Keratinocyte (primary cell): ENCODE measurements around the gene NBEA.

Experiments used
- CTCF ChIP-seq, 3 experiments: IDR thresholded peaks in 1 of 3; conservative IDR thresholded peaks in 1 of 3; optimal IDR thresholded peaks in 1 of 3; 2 replicates in 2 of 3; 3 replicates in 1 of 3; pipeline versions ENCODE3 to v1.5.1; 2011; ENCODE audit warnings: low read length in 3 of 3, mild to moderate bottlenecking in 3 of 3, moderate library complexity in 2 of 3, control low read depth in 1 of 3, inconsistent platforms in 1 of 3; ENCODE audit not compliant: insufficient read depth in 2 of 3; ENCODE audit errors: extremely low read depth in 1 of 3
- EZH2 ChIP-seq: IDR thresholded peaks from one replicate; pipeline ENCODE4 v1.6.1; 2012; ENCODE audit warnings: inconsistent platforms, mild to moderate bottlenecking, low read length, moderate library complexity

- TF ChIP-seq CTCF (optimal IDR thresholded peaks at IDR 0.05 in 1 of 3, IDR thresholded peaks at IDR 0.05 in 1 of 3, conservative IDR thresholded peaks at IDR 0.05 in 1 of 3; ENCODE audit: extremely low read depth in 1 of 3, insufficient read depth in 2 of 3, low read length in 3 of 3) (no peak), EZH2 (no peak)
Measured at GRCh38 chr13:35179920-35180663, 238.0 kb downstream of the NBEA start.
